ENCODE results near the gene ANAPC1. TPM values are rescaled to one million over a fixed set of nuclear protein-coding genes. Genes with fewer than 3 reads are reported as not detected.

Gene ANAPC1
- total and polyA plus RNA-seq, 9 of the 15 experiments (the other 6 are each of a cell fraction or from before 2014, with no cell fraction given): 14.0 to 126 (median 78.2) TPM

- TF ChIP-seq ZNF239 (CRISPR knock-in tag; IDR thresholded peaks at IDR 0.05): no peak
- no peak for TF ChIP-seq EHMT2 (IDR thresholded peaks at IDR 0.05)
Observed at GRCh38 chr2:111908578-111908977, 24.6 kb upstream of the ANAPC1 start (continued).

GRCh38 chr2:111905990-111906735 lies 22.2 kb upstream of the ANAPC1 start:
- Histone ChIP-seq H3K27me3 (ENCODE audit: control insufficient read depth in 2 of 2, insufficient read depth in 2 of 2, low read length in 2 of 2) (no peaks in the 10 kb centered on the region), H4K20me1 (replicated peaks; ENCODE audit: control insufficient read depth, insufficient read depth, low read length) (no peaks in the 10 kb centered on the region), H3K4me1 (replicated peaks in 1 of 2; ENCODE audit: control insufficient read depth in 2 of 2, insufficient read depth in 2 of 2, low read length in 2 of 2) (peaks cover 6 to 26% of the 10 kb centered on the region in 2 experiments; a peak in 4 of 5 replicates), H3K4me2 (ENCODE audit: insufficient read depth, low read length) (no peak overlapping the region), H3K9ac (ENCODE audit: insufficient read depth in 1 of 2, low read depth in 2 of 2, low read length in 2 of 2) (no peak overlapping the region), H3K36me3 (ENCODE audit: control insufficient read depth, insufficient read depth, low read length) (no peaks in the 10 kb centered on the region), H3K4me3 (no peak overlapping the region), H3K27ac (ENCODE audit: extremely low read depth, low read depth, low read length) (no peak overlapping the region), H3K9me1 (ENCODE audit: control insufficient read depth, insufficient read depth, low read length) (no peaks in the 10 kb centered on the region), H3K79me2 (ENCODE audit: control insufficient read depth, insufficient read depth, low read length) (no peaks in the 10 kb centered on the region), H3K9me3 (replicated peaks; ENCODE audit: control insufficient read depth, insufficient read depth, low read depth, low read length) (no peaks in the 10 kb centered on the region), H2AFZ (ENCODE audit: low read depth, low read length) (peak overlapping the region; percentile 64)
- ChIA-PET CTCF (ENCODE audit: low intra/inter-chr PET ratio) (no interaction called here), POLR2A (interaction anchor here (0.7 kb wide), 1 partner anchor 739 kb away, joined by 3 read pairs; no protein-coding TSS in a partner anchor)
- no TSS peak for BruUV-seq (replicated peaks)
- WGBS (ENCODE audit: insufficient coverage, low coverage, missing lambda C conversion rate): 38% methylated on average over 4 of the region's 4 CpGs
- no peak for FAIRE-seq
- intact Hi-C loops (cut with micrococcal nuclease): no loop called here
- ATAC-seq: no peak
- in situ Hi-C loops (cut with MboI): loop anchor here (5.0 to 10.0 kb wide), 2 partner anchors 126 to 679 kb away; partner anchors contain the start of gene CHCHD5
- DNase-seq (ENCODE audit: extremely low read depth in 1 of 4, low spot score in 3 of 4): peak in 1 of 4 experiments; percentile 2
- TF ChIP-seq ZKSCAN8 (CRISPR knock-in tag; IDR thresholded peaks at IDR 0.05) (no peak), POLR2B (IDR thresholded peaks at IDR 0.05; ENCODE audit: low read depth, partially characterized antibody) (no peak), ETS1 (conservative IDR thresholded peaks at IDR 0.05; ENCODE audit: control insufficient read depth, low read depth, low read length) (no peak), ASH1L (IDR thresholded peaks at IDR 0.05; ENCODE audit: borderline replicate concordance, low read depth, partially characterized antibody) (no peak), MAFK (IDR thresholded peaks at IDR 0.05; ENCODE audit: low read length) (no peak), KAT8 (IDR thresholded peaks at IDR 0.05; ENCODE audit: low read depth) (no peak), POLR2H (tag; IDR thresholded peaks at IDR 0.05; ENCODE audit: low read depth) (no peak), ATF1 (CRISPR knock-in tag; IDR thresholded peaks at IDR 0.05) (no peak), ATF1 (tag; IDR thresholded peaks at IDR 0.05) (no peak), ZNF41 (CRISPR knock-in tag; conservative IDR thresholded peaks at IDR 0.05) (no peak), IRF9 (tag; IDR thresholded peaks at IDR 0.05) (no peak)
- TF ChIP-seq, protein P1, sequence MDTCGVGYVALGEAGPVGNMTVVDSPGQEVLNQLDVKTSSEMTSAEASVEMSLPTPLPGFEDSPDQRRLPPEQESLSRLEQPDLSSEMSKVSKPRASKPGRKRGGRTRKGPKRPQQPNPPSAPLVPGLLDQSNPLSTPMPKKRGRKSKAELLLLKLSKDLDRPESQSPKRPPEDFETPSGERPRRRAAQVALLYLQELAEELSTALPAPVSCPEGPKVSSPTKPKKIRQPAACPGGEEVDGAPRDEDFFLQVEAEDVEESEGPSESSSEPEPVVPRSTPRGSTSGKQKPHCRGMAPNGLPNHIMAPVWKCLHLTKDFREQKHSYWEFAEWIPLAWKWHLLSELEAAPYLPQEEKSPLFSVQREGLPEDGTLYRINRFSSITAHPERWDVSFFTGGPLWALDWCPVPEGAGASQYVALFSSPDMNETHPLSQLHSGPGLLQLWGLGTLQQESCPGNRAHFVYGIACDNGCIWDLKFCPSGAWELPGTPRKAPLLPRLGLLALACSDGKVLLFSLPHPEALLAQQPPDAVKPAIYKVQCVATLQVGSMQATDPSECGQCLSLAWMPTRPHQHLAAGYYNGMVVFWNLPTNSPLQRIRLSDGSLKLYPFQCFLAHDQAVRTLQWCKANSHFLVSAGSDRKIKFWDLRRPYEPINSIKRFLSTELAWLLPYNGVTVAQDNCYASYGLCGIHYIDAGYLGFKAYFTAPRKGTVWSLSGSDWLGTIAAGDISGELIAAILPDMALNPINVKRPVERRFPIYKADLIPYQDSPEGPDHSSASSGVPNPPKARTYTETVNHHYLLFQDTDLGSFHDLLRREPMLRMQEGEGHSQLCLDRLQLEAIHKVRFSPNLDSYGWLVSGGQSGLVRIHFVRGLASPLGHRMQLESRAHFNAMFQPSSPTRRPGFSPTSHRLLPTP (IDR thresholded peaks at IDR 0.05; ENCODE audit: borderline replicate concordance, extremely low read depth, insufficient read length): no peak

All from K562 (cell line).